A549 (cell line): ENCODE measurements around the gene OPCML.

Experiments
- CTCF ChIP-seq: fragments of >200 bp; sonication (Bioruptor Twin); formaldehyde crosslinking; IDR thresholded peaks from 3 replicates; pipeline ENCODE4 v1.5.1; 2016
- EP300 ChIP-seq, 2 experiments: fragments of >200 bp; sonication (Bioruptor Twin); formaldehyde crosslinking; IDR thresholded peaks; 2 replicates in 1 of 2; 3 replicates in 1 of 2; pipeline ENCODE4 v1.6.1; 2016 to 2017
- ESRRA ChIP-seq: fragments of 150-350 bp; IDR thresholded peaks from 2 replicates; pipeline ENCODE4 v1.6.1; 2014; ENCODE audit warnings: mild to moderate bottlenecking, low read length, borderline replicate concordance
- HOXB5 ChIP-seq: fragments of 250-450 bp; sonication (Bioruptor Pico); IDR thresholded peaks from 2 replicates; pipeline ENCODE4 v1.5.0; 2020; ENCODE audit warnings: mild to moderate bottlenecking, moderate library complexity
- JUNB ChIP-seq: fragments of >200 bp; sonication (Bioruptor Twin); formaldehyde crosslinking; IDR thresholded peaks from 2 replicates; pipeline ENCODE4 v1.6.1; 2016
- KDM5A ChIP-seq: fragments of 200-600 bp; sonication (generic); IDR thresholded peaks from 2 replicates; pipeline ENCODE4 v1.6.1; 2016; ENCODE audit warnings: antibody characterized with exemption, mild to moderate bottlenecking
- POLR2A ChIP-seq: IDR thresholded peaks from 2 replicates; pipeline ENCODE4 v1.6.1; 2012; ENCODE audit warnings: mild to moderate bottlenecking, low read length
- RAD21 ChIP-seq, 2 experiments: fragments of >200 bp in 1 of 2; sonication (Bioruptor Twin) in 1 of 2; formaldehyde crosslinking in 1 of 2; IDR thresholded peaks in 1 of 2; conservative IDR thresholded peaks in 1 of 2; 2 replicates in 1 of 2; 3 replicates in 1 of 2; pipeline ENCODE4 v1.6.1; 2012 to 2018; ENCODE audit warnings: inconsistent platforms in 1 of 2
- RCOR1 ChIP-seq: fragments of 150-350 bp; IDR thresholded peaks from 2 replicates; pipeline ENCODE4 v1.6.1; 2014; ENCODE audit warnings: antibody characterized with exemption, low read length, low read depth

- TF ChIP-seq HOXB5 (no peak), CTCF (no peak), JUNB (no peak), ESRRA (no peak), RCOR1 (no peak), POLR2A (no peak), KDM5A (no peak), RAD21 (conservative IDR thresholded peaks at IDR 0.05 in 1 of 2, IDR thresholded peaks at IDR 0.05 in 1 of 2) (no peak), EP300 (IDR thresholded peaks at IDR 0.05) (no peak)
These were observed 413.6 kb downstream of the OPCML start for GRCh38 chr11:133118563-133119268.
